Sigmoid colon (tissue), 4 donors: Measurements from ENCODE around the gene RIPOR1.

ENCODE experiments used
- POLR2A ChIP-seq, 2 donors: fragments of 450-650 bp; IDR thresholded peaks; one replicate each; pipeline ENCODE4 v1.6.1; 2016; ENCODE audit warnings: antibody characterized with exemption in 2 of 2, mild to moderate bottlenecking in 2 of 2, moderate library complexity in 2 of 2
- POLR2AphosphoS5 ChIP-seq, 4 donors: sonication (generic); formaldehyde crosslinking; IDR thresholded peaks; one replicate each; pipeline ENCODE4 v1.6.1; 2017; ENCODE audit warnings: antibody characterized with exemption in 4 of 4
- TF ChIP-seq, protein P1 (sequence below), 4 experiments: fragments of 450-650 bp in 3 of 4; fragments of 200-600 bp in 1 of 4; IDR thresholded peaks; one replicate each; pipeline ENCODE4 v1.5.1; 2016 to 2019; ENCODE audit warnings: antibody characterized with exemption in 4 of 4, mild to moderate bottlenecking in 3 of 4, moderate library complexity in 2 of 4

- TF ChIP-seq, protein P1, sequence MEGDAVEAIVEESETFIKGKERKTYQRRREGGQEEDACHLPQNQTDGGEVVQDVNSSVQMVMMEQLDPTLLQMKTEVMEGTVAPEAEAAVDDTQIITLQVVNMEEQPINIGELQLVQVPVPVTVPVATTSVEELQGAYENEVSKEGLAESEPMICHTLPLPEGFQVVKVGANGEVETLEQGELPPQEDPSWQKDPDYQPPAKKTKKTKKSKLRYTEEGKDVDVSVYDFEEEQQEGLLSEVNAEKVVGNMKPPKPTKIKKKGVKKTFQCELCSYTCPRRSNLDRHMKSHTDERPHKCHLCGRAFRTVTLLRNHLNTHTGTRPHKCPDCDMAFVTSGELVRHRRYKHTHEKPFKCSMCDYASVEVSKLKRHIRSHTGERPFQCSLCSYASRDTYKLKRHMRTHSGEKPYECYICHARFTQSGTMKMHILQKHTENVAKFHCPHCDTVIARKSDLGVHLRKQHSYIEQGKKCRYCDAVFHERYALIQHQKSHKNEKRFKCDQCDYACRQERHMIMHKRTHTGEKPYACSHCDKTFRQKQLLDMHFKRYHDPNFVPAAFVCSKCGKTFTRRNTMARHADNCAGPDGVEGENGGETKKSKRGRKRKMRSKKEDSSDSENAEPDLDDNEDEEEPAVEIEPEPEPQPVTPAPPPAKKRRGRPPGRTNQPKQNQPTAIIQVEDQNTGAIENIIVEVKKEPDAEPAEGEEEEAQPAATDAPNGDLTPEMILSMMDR (IDR thresholded peaks at IDR 0.05): no peak
- no peak for TF ChIP-seq POLR2AphosphoS5 (IDR thresholded peaks at IDR 0.05)
- TF ChIP-seq POLR2A (IDR thresholded peaks at IDR 0.05): no peak
Measured at GRCh38 chr16:67580202-67580601, 51.6 kb downstream of the RIPOR1 start.
